GDM1 (cell line): ENCODE measurements around the gene CHST3.
"Not testable (repeated sequence)": the region's sequence is repeated elsewhere in the genome, so short reads cannot be mapped to it uniquely, and the experiment has no call there.

Experiments
- DNase-seq: peaks from one replicate; lab custom pipeline; 2025; lab: John Stamatoyannopoulos, UW

CHST3 gene

DNA sequence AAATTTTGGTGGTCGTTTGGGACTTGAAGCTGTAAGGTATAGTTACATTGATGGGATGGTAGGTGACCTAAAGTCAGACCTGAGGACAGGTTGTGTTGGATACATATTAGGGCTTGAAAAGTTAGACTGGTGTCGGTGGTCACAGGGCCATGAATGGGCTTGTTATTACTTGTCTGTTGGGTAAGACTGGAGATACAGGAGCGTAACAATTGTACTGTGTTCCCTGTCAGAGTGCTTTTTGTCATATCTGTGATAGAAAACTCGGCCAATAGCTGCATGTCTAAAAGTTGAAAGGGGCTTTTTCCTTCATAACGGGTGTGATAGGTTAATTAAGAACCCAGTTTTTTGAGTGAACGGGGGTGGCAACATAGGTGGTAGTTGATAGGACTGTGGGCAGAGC lies 13.5 kb upstream of the CHST3 start:
- no peak for DNase-seq

DNA sequence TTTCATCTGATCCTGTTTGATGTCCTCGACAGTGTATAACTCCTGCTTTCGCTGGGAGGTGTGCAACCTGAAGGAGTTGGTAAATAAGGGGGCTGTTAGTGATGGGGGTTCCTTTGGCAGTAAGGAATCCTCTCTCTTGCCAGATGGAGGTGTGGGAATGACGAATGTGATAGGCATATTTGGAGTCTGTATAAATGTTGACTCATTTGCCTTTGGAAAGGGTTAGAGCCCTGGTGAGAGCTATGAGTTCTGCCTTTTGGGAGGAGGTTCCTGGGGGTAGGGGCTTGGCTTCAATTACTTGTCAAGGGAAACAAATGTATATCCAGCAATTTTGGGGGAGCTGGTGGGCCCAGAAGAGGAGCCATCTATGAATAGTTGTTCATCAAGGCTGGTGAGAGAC lies 11.4 kb upstream of the CHST3 start:
- DNase-seq: no peak

DNA sequence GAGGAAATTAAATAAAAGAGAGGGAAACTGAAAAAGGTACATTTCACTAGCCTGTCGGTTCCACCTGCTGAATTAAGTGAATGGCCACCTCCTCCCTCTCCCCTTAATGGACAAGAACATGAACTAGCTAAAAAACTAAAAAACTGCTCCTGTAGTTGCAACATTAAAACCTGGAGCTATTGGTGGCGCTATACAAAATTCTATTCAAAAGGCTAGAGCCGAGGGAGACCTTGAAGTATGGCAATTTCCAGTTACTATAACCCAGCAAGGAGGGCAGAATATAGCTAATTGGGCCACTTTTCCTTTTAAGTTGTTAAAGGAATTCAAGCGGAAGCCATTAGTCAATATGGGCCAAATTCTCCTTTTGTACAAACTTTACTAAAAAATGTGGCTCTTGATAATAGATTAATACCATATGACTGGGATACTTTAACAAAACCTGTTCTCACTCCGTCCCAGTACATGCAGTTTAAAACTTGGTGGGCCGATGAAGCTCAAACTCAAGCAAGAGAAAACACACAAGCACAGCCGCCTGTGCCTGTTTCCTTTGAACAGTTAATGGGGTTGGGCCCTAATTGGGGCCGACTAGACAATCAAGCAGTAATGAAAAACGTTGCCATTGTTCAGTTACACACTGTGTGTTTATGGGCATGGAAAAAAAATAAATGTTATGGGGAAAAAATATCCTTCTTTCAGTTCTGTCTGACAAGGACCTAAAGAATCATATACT lies 6.5 kb upstream of the CHST3 start:
- no peak for DNase-seq

DNA sequence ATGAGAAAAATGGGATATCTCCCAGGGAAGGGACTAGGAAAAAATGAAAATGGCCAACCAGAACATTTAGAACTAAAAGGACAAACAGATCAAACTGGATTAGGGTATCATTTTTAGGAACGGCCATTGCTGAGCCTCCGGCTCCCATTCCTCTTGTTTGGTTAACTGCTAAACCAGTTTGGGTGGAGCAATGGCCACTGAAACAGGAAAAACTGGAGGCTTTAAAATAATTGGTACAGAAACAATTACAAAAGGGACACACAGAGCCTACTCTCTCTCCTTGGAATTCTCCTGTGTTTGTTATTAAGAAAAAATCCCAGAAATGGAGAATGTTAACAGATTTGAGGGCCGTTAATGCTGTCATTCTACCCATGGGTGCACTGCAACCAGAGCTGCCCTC lies 4.7 kb upstream of the CHST3 start:
- no peak for DNase-seq

DNA sequence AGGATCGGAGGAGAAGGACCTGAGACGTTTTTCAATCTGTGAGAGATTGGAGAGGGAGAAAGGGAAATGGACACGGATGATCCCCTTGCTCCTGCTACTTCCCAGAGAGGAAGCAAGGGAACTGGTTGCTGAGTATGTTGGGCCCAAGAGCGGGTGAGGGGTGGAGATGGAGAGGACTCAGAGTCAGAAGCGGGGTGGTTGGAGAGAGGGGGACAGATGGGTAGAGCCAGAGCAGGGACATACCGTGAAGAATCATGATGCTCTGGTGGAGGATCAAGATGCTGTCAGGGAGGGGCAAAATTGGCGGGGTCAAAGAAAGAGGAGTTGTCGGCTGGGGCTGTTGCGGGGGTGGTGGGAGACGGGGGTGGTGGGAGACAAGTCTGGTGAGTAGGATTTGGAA lies 2.4 kb upstream of the CHST3 start:
- DNase-seq: no peak

DNA sequence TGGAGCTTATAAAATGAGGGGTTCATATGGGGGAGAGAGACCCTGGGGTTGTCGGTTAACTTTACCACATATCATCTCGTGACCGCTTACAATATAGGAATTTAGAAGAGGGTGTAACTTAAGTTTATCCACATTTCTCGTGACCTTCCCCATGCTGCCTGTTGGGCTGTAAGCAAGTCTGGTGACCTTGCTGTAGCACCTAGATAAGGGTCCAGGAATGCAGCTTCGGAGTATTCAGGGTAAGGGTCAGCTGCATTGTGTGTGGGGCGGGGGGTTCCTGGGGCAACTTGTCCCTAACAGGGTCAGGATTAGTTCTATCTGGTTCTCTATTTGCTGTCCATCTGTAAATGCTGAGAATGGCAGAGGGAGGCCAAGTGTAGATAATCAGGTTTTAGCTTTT lies 1.3 kb upstream of the CHST3 start:
- no peak for DNase-seq

DNA sequence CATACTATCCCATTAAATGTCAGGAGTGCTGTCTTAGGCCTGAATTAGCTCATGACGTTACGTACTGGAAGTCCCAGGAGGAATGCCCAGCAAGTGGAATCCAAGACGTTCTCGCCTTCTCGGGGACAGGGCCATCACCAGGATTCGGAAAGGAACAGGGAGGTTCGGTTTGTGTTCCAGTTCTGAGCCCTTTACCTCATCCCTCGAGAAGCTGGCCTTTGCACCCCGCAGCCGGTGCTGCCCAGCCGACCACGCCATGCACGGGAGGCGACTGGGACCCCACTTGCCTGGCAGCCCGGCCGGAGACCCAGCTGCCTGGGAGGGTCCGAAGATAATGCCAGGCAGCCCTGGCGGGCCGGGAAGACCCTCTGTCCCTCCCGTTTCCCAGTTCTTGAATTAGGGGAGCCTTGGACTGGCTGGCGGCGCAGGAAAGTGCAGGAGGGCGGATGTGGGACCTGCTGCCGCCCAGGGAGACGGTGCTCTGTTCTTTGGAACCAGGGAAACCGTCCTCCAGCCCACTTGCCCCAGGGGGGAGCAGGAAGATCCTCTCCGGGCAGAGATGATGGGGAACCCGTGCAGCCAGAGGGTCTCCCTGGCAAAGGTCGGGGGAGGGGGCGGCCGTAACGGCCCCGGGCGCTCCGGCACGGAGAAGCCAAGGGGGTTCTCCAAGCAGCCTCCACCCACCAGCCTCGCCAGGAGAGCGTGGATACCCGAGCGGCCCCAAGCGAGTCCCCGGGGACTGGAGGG lies 671 bp upstream of the CHST3 start:
- DNase-seq: no peak

DNA sequence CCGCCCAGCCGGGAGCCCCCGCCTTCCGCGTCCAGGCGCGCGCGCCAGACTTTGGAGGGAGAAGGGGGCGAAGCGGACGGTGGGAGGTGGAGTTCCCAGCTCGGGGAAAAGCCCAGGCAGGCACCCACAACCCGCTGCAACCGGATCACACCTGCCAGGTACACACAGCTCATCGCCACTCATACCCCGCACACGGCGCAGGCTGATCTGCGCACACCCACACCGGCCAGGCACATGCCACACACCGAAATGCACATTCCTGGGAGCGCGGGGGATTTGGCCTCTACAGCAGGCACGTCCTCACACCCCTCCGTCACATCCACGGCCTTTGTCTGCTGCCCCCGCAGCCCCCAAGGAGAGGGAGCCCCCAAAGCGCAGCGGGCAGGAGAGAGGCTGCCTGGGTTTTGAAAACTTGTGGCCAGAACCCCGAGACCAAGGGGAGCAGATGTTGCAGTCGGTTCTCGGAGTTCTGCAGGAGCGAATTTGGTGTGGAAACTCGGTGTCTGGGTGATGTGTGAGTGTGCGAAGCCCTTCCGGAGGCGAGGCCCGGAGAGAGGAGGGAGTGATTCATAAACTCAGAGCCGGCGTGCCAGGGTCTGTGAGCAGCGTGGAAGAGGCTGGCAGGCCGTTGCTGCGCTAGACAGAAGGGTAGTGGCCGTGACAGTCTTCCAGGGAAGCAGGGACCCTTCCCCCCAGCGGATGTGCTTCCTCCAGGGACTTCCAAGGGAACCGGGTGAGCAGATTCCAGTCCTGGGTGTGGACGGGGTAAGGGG lies 734 bp downstream of the CHST3 start:
- DNase-seq: no peak

DNA sequence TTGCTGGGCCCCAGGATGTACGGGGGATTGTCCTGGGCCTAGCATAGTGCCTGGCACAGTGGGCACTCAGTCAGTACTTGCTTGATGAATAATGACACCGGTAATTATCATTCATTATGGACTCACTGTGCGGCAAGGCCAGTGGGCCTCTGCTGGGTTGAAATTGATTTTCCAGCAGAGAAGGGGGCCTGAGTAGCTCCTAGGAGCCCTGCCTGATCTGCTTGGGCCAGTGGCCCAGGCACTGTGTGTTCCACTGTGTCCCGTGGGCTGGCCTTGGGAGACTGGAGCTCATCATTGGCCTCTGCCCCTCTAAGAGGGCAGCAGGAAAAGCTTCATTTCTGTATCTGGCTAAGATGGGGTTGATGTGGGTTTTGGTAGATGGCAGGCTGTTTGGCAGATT lies 1.4 kb downstream of the CHST3 start:
- no peak for DNase-seq

DNA sequence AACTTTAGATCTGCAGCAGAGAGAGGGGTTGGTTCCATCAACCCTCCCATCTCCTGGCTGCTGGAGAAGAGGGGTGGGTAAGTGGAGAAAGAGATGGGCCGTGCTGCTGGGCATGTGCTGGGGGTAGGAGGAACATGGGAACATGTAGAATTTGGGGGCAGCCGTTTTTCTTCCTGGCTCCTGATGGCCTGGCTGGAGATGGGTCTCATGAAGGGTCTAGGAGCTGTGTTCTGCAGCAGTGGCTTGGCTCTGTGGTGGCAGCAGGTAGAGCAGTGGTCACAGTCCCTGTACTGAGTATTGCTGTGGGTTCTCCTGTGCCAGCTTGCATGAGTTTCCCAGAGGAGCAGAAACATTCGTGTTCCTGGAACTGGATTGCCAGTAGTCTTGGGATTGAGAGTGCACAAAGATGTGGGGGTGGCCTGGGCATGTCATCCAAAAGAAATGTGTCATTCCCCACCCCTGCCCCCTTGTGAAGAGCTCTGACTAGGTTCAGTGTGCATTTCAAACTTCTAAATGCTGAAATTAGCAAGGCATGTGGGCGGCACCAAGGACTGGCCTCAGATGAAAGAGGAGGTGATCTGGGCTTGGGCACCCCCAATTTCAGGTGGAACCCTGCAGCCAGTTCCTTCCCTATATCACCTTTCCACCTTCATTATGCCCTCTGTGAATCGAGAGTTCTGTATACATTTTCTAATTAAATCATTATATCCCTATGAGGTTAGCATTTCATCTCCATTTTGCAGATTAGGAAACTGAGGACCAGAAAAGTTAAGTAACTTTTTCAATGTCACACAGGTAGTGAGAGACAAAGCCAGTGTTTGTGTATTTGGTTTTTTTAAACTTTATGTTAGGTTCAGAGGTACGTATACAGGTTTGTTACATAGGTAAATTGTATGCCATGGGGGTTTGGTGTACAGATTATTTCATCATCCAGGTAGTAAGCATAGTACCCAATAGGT lies 2.1 kb downstream of the CHST3 start:
- no peak for DNase-seq

DNA sequence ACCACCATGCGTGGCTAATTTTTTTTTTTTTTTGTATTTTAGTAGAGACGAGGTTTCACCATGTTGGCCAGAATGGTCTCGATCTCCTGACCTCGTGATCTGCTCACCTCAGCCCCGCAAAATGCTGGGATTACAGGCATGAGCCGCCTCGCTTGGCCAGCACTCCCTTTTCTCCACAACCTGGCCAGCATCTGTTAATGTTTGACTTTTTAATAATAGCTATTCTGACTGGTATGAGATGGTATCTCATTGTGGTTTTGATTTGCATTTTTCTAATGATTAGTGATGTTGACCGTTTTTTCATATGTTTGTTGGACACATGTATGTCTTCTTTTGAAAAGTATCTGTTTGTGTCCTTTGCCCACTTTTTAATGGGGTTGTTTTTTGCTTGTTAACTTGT lies 3.8 kb downstream of the CHST3 start:
- DNase-seq: not testable (repeated sequence)

DNA sequence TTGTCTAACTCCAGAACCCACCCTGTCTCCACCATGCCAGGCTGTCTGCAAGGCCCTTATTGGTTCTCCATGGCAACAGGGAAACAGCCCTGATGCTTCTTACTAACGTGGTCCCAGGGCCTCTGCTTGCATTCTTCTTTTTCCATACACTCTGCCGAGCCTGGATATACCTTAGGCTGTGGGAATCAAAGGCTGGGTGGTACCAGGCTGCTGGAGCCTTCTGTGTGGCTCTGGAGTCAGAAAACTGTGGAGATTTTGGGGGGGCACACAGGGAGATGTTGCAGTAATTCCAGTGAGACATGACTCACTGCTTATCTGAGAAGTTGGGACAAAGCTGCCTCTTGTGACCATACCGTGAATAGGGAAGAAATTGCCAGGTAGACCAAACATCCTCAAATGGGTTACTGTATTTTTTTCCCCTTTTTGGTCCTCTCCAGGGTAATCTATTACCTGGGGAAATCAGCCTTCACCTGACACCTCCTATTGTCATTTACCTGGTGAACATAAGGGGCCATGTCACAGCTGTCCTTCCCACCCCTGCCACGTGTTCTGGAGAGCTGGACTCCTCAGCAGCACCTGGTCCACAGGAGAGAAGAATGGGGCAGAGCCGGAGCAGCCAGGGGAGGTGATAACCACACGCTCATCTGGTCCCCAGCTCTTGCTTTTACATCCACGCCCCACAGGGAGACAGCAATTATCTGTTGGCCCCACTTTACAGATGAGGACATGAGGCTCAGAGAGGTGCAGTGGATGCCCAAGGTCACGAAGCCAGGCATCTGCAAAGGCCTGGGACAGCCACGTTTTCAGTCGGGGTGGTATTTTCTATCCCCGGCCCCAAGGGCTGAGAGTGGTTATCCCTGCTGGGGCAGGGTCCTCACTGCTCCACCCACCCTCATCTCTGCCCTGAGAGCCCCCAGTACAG lies 4.6 kb downstream of the CHST3 start:
- DNase-seq: no peak

DNA sequence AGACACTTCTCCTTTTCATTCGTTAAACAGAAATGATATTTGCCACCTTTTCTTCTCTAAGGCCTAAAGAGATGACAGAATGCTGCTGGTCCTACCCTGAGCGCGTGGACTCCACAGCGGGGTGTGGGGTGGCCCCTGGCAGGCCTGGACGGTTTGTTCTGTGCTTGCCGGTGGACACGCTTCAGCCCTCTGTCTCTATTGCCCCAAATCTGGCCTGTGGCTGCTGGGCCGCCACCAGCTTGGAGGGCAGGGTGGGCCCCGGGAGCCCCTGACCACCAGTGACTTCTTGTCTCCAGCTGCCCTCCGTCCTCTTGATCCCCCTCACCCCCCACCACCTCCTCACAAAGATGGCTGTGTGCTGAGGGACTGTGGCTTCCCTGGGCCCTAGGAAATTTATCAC lies 5.7 kb downstream of the CHST3 start:
- no peak for DNase-seq

DNA sequence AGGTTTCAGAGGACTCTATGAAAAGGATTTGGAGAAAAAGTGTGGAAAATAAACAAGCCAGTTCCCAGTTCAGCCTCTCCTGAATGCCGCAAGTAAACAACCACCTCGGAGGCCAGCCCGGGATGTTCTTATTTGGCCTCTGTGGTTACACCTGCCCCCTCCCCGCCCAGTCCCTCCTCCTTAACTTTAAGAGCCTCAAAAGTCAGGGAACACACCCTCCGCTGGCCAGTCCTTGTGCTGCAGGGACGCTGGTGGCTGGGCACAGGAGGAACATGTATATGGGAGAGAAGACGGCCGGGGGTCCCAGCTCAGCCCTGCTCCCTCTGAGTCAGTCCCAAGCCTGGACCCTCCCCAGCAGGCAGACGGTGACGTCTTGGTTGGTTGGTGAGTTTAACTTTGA lies 6.1 kb downstream of the CHST3 start:
- DNase-seq: no peak

DNA sequence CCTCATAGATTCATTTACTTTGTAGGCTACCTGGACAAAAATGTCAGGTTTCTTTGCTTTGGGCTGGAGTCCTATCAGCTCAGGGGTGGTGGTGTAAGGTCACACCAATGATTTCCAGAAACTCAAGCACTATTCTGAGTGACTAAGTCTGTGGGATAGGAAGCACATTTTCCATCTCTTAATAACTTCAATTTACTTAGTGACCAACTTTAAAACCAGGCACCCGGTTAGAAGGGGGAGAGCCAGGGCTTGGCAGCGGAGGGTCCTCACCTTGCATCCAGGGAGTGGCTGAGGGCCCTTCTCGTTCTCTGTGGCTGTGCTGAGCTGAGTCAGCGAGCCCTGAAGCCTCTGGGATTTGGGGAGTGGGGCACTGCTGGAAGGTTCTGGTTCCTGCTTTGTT lies 6.7 kb downstream of the CHST3 start:
- no peak for DNase-seq

DNA sequence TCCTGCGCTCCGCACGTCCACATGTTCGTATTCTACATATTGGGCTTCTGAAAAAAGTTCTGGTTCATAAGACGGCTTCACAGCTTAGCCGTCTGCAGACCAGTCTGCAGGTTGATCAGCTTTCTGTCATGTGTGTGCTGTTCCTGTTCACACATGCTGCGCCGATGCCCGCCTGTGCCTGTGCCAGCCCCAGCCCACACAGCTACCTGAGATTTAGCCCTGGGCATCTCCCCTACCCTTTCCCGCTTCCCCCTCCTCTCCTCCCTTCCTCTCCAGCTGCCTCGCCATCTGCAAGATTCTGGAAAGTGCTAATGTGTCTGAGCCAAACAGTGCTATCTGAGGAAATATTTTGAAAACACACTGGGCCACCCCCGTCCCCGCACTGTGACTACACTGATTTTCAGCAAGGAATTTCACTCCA lies 7.1 kb downstream of the CHST3 start:
- DNase-seq: no peak

DNA sequence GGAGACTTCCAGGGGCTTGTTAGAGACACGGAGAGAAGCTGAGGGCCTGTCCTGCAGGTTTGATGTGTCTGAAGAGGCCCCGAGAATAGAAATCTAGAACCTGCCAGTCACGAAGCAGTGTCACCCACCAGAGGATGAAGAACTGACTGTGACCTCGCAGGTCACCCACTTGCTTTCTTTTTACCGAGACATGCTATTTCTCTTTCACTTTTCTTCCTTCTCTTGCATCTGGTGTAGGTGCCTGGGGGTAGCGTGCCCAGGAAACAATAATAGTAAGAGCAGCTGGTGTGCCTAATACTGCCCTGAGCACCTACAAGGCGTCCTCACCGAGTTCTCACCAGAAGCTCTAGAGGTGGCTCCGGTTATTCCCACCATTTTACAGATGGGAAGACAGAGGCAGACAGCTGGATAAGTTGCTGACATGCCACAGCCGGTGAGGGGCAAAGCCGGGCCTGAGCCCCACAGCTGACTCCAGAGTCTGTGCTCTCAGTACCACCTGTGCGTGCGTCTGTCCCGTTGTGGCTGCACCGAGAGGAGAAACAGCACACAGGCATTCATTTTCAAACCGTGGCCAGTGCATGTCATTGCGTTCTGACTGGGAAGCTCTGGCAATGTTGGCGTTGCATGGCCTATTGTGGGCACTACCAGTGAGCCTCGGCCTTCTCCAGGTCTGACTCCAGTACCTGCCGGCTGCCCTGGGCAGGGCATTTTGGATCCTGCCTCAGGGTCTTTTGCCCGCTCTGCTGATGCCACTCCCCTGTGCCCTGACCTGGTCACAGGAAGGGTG lies 7.8 kb downstream of the CHST3 start:
- DNase-seq: no peak

DNA sequence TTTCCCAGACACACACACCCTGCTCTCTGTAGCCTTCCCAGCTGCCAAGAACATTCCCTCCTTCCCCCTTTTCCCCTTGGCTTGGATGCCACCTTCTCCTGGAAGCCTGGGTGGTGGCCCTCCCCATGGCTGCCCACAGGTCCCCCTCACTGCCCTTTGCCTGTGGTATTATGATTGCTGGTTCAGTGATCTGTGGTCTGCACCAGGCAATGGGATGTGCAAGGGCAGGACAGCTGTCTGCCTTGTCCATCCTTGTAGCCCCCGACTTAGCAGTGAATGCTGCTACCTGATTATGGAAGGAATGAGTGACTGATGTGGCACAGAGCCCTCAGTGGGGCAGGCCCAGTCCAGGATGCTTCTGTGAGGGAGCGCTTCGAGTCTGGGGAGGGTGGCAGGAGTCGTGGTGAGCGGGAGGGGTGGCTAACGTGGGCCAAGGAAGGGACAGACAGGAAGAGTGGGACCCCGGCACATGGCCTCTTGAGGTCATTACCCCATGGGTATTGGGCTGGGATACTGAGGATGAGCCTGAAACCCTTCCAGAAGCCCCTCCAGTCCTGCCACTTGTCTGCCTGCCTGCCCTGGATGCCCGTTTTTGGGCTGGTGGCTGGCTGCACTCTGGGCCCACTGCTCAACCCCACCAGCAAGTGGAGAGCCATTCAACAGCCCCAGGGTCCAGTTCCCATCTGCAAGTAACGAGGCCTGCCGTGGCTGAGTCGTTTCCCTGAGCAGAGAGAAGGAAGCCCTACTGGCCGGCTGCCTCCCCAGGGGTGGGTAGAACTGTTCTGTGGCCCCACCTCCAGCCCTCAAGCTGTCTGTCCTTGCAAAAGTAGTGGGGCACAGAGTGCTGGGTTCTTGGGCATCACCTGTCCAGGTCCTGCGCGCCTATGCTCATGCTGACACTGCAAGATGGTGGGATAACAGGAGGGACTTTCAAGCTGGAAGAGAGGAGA lies 8.8 kb downstream of the CHST3 start:
- no peak for DNase-seq
